Uterus (tissue), 4 donors: ENCODE results near the gene HSD3B7. TPM values are rescaled to one million over a fixed set of nuclear protein-coding genes. Genes with fewer than 3 reads are reported as not detected.
"Not testable (repeated sequence)": the region's sequence is repeated elsewhere in the genome, so short reads cannot be mapped to it uniquely, and the experiment has no call there.

ENCODE experiments used
- DNase-seq, 2 donors: peaks; one replicate each; pipeline ENCODE4 v3.0.0-alpha.2; 2019 to 2020
- H3K27ac ChIP-seq, 2 donors: fragments of 200-600 bp; sonication (generic); 1 replicate in 1 of 2; 2 replicates in 1 of 2; pipeline ENCODE4 v1.5.1; 2016 to 2018
- H3K27me3 ChIP-seq, 2 donors: fragments of 200-600 bp; sonication (generic); one replicate each; pipeline ENCODE4 v1.5.1; 2018 to 2019; ENCODE audit warnings: control low read depth in 1 of 2
- H3K36me3 ChIP-seq, 2 donors: fragments of 200-600 bp; sonication (generic); one replicate each; pipeline ENCODE4 v1.5.1; 2019; ENCODE audit warnings: control low read depth in 1 of 2
- H3K4me1 ChIP-seq, 2 donors: fragments of 200-600 bp; sonication (generic); one replicate each; pipeline ENCODE4 v1.5.1; 2018 to 2019; ENCODE audit warnings: control low read depth in 1 of 2
- H3K4me3 ChIP-seq, 2 donors: fragments of 200-600 bp; sonication (generic); 1 replicate in 1 of 2; 2 replicates in 1 of 2; pipeline ENCODE4 v1.5.1; 2018 to 2019; ENCODE audit warnings: mild to moderate bottlenecking in 1 of 2
- H3K9me3 ChIP-seq, 2 donors: fragments of 200-600 bp; sonication (generic); one replicate each; pipeline ENCODE4 v1.5.1; 2019; ENCODE audit warnings: control low read depth in 1 of 2
- POLR2A ChIP-seq, 2 donors: fragments of 450-650 bp; IDR thresholded peaks; one replicate each; pipeline ENCODE4 v1.6.1; 2016; ENCODE audit warnings: antibody characterized with exemption in 2 of 2, mild to moderate bottlenecking in 1 of 2, moderate library complexity in 1 of 2
- intact Hi-C: fragments of 100-400 bp; cut with DNase I; formaldehyde crosslinking; loops from one replicate; pipeline ENCODE4 v1.15.1; 2023; ENCODE audit warnings: low total_unique reads
- total RNA-seq, 4 donors: library from RNA; depleted of rRNA in 3 of 4; stranded (reverse); fragments of >200 nt in 3 of 4; gene quantifications; one replicate each; pipeline versions ENCODE4 v1.1.0 to v1.2.4, GENCODE V29; 2014 to 2023
- TF ChIP-seq, protein P1 (sequence below), 4 experiments: fragments of 200-600 bp in 2 of 4; fragments of 450-650 bp in 2 of 4; sonication (generic) in 2 of 4; IDR thresholded peaks; one replicate each; pipeline ENCODE4 v1.5.1; 2016 to 2019; ENCODE audit warnings: antibody characterized with exemption in 4 of 4, mild to moderate bottlenecking in 2 of 4, moderate library complexity in 1 of 4
- donor health status: DM: yes; HTN: yes; CAD: no.

Gene HSD3B7
- total RNA-seq, 4 donors from 2014 or later = 7.2 to 18.0 (median 11.3) TPM

DNA sequence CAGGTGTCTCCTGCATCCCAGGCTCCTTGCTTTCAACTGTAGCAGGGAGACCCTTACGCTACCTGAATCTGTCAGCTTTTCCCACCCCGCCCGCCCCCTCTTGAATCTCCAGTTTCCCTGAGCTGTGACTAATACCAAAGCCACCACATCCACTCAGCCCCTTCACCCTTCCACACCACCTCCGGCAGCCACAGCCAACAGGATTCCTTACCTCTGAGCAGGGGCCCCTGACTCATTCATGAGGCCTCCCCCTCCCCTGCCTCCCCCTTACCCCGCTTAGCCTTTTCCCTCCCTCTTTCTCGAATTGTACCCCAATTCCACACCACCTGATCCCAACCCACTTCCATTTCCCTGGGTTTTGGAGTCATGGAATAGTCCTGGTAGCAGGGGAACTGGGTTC lies 23.1 kb downstream of the HSD3B7 start:
- intact Hi-C loops = no loop called here
- Histone ChIP-seq H3K36me3 (no peaks in the 10 kb centered on the region), H3K4me3 (no peak overlapping the region), H3K27ac (no peak overlapping the region), H3K9me3 (no peaks in the 10 kb centered on the region), H3K27me3 (peaks cover 0 to 6% of the 10 kb centered on the region in 2 donors), H3K4me1 (no peaks in the 10 kb centered on the region)
- no peak for DNase-seq
- TF ChIP-seq, protein P1, sequence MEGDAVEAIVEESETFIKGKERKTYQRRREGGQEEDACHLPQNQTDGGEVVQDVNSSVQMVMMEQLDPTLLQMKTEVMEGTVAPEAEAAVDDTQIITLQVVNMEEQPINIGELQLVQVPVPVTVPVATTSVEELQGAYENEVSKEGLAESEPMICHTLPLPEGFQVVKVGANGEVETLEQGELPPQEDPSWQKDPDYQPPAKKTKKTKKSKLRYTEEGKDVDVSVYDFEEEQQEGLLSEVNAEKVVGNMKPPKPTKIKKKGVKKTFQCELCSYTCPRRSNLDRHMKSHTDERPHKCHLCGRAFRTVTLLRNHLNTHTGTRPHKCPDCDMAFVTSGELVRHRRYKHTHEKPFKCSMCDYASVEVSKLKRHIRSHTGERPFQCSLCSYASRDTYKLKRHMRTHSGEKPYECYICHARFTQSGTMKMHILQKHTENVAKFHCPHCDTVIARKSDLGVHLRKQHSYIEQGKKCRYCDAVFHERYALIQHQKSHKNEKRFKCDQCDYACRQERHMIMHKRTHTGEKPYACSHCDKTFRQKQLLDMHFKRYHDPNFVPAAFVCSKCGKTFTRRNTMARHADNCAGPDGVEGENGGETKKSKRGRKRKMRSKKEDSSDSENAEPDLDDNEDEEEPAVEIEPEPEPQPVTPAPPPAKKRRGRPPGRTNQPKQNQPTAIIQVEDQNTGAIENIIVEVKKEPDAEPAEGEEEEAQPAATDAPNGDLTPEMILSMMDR (IDR thresholded peaks at IDR 0.05) = no peak
- no peak for TF ChIP-seq POLR2A (IDR thresholded peaks at IDR 0.05)

DNA sequence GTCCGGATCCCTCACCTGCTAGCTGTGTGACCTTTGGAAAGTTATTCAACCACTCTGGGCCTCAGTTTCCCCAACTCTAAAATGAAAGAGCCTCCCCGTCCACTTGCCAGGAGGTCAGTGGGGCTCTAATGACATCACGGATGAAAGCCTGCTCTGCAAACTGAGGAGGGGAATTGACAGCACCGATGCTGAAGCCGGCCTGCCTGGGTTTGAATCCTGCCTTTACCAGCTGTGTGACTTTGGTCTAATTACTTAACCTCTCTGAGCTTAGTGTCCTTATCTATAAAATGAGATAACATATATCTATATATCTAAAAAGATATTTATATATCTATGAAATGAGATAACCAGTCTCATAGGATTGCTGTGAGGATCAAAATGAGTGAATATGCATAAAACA lies 23.5 kb downstream of the HSD3B7 start:
- no peak for TF ChIP-seq POLR2A (IDR thresholded peaks at IDR 0.05)
- TF ChIP-seq, protein P1 (IDR thresholded peaks at IDR 0.05) = no peak
- peaks cover 0 to 6% of the 10 kb centered on the region in 2 donors for H3K27me3 ChIP-seq
- DNase-seq = no peak
- no peaks in the 10 kb centered on the region for H3K4me1 ChIP-seq
- H3K4me3 ChIP-seq = no peak overlapping the region
- H3K36me3 ChIP-seq = no peaks in the 10 kb centered on the region
- no peaks in the 10 kb centered on the region for H3K9me3 ChIP-seq
- no peak overlapping the region for H3K27ac ChIP-seq
- intact Hi-C loops = no loop called here

DNA sequence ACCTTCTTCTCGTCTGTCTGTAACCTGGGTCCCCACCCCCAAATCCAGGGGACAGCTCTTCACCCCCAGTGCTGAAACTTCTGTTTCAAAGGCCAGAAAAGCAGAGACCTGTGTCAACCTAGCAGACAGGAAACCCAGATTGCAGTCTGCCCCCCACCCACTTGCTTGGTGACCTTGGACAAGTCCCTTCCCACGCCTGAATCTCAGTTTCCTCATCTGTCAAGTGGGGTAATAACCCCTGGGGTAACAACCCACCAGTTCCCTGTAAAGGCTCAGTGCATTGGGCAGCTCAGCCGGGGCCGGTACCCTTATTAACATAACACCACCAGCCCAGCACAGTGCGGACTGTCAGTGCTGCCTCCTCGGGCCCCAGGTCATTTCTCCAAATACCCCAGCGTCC lies 24.1 kb downstream of the HSD3B7 start:
- no peaks in the 10 kb centered on the region for H3K4me1 ChIP-seq
- no peak for DNase-seq
- H3K36me3 ChIP-seq = no peaks in the 10 kb centered on the region
- H3K27me3 ChIP-seq = peaks cover 0 to 6% of the 10 kb centered on the region in 2 donors
- H3K4me3 ChIP-seq = no peak overlapping the region
- TF ChIP-seq POLR2A (IDR thresholded peaks at IDR 0.05) = no peak
- TF ChIP-seq, protein P1 (IDR thresholded peaks at IDR 0.05) = no peak
- intact Hi-C loops = no loop called here
- H3K9me3 ChIP-seq = no peaks in the 10 kb centered on the region
- H3K27ac ChIP-seq = no peak overlapping the region

DNA sequence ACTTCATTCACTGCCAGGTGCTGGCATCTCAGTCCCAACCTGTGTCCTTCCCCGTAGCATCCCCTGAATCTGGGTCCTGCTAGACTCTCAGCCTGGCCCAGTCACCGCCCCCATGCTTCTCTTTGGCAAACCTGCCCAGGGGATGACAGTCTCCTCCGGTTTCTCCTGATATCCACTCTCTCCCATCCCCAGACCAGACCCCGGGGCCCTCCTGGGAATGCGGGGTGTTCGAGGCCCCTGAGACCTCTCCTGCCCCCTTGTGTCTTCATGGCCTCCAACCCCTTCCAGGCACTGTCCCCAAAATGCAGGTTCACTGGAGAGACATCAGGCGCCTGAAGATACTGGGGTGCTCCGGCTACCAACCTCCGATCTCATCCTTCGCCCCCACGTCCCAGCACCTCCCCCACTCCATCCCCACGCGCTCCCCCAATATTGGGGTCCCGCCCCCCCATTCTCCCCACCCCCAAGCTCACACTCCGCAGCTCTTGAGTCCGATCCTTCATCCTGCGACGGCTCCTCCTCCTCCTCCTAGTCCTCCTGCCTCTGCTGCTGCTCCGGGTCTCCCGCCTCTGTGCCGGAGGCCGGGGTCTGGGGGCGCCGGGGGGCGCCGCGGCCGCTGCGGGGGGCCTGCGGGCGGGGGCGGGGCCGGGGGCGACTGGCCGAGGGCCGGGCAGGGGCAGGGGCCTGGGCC lies 25.0 kb downstream of the HSD3B7 start:
- DNase-seq = no peak
- H3K4me1 ChIP-seq = no peaks in the 10 kb centered on the region
- peaks cover 0 to 6% of the 10 kb centered on the region in 2 donors for H3K27me3 ChIP-seq
- no peak overlapping the region for H3K4me3 ChIP-seq
- H3K27ac ChIP-seq = no peak overlapping the region
- TF ChIP-seq POLR2A (IDR thresholded peaks at IDR 0.05) = no peak
- TF ChIP-seq, protein P1 (IDR thresholded peaks at IDR 0.05) = no peak
- no peaks in the 10 kb centered on the region for H3K9me3 ChIP-seq
- intact Hi-C loops = no loop called here
- no peaks in the 10 kb centered on the region for H3K36me3 ChIP-seq

DNA sequence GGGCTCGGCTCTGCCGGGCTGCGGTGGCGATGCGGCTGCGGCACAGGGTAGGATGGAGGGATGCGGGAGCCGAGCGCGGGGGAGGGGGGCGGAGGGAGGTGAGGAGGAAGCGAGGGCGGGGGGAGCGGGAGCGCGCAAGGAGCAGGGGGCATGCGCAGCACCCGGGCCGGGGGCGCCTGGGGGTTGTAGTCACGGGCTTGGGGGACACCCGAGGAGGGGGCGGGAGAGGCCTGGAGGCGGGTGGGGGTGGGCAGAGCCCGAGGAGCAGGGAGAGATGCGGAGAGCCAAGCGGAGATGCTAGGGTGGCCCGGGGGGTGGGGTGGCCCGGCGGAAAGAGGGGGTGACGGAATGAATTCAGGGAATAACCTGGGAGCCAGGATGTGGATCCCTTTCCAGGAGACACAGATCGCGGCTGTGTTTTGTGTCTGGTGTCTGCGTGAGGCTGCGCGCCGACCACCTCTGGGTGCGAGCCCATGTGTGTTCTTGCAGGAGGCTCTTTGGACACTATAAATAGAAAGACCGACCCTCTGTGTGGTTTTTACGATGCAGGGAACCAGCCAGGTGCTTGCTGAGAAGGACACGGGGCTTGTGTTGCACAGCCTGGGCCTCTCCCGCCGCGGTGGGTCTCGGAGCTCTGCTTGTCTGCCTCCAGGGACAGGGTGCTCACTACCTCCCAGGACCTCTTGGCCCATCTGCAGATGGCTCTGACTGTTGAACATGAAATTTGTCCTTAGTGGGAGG lies 25.7 kb downstream of the HSD3B7 start, which contains the start of gene STX1B:
Gene STX1B (minus strand): TSS at position 54 of the 741 bp plus-strand sequence. CDS start 242 bp downstream, outside the sequence.
- Histone ChIP-seq H3K27me3 (peaks cover 0 to 6% of the 10 kb centered on the region in 2 donors), H3K4me1 (no peaks in the 10 kb centered on the region), H3K4me3 (no peak within 1 kb of the TSS), H3K36me3 (no peaks in the 10 kb centered on the region), H3K27ac (no peak within 1 kb of the TSS), H3K9me3 (no peaks in the 10 kb centered on the region)
- TF ChIP-seq, protein P1 (IDR thresholded peaks at IDR 0.05) = no peak
- TF ChIP-seq POLR2A (IDR thresholded peaks at IDR 0.05) = no peak
- peak in 1 of 2 donors; percentile 43 for DNase-seq
- intact Hi-C loops = no loop called here

DNA sequence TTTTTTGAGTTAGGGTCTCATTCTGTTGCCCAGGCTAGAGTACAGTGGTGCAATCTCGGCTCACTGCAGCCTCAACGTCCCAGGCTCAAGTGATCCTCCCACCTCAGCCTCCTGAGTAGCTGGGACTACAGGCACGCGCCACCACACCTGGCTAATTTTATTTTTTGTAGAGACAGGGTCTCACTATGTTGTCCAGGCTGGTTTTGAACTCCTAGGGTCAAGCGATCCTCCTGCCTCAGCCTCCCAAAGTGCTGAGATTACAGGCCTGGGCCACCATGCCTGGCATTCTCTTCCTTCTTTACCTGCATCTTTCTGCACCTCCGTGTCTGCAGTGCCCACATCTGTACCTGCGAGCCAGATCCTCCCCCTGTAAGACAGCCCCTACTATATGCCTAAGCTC lies 26.8 kb downstream of the HSD3B7 start:
- H3K4me1 ChIP-seq, H3K27ac ChIP-seq, intact Hi-C loops, H3K9me3 ChIP-seq, H3K36me3 ChIP-seq, DNase-seq, H3K27me3 ChIP-seq, H3K4me3 ChIP-seq: not testable (repeated sequence)

DNA sequence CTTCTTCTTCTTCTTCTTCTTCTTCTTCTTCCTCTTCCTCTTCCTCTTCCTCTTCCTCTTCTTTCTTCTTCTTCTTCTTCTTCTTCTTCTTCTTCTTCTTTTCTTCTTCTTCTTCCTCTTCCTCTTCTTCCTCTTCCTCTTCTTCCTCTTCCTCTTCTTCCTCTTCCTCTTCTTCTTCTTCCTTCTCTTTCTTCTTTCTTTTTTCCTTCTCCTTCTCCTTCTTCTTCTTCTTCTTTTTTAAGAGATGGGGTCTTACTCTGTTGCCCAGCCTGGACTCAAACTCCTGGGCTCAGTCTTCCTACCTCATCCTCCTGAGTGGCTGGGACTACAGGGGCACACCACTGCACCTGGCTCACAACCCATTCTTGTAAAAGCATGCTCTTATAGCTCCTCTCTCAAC lies 28.3 kb downstream of the HSD3B7 start:
- intact Hi-C loops, H3K36me3 ChIP-seq, H3K27me3 ChIP-seq, H3K4me3 ChIP-seq, H3K9me3 ChIP-seq, H3K4me1 ChIP-seq, H3K27ac ChIP-seq, DNase-seq: not testable (repeated sequence)
